ENCODE results near the gene SLC22A17.

GRCh38 chr14:23378612-23379220 lies 26.0 kb upstream of the SLC22A17 start:
- TF ChIP-seq CTCF (IDR thresholded peaks at IDR 0.05 in 2 of 3, conservative IDR thresholded peaks at IDR 0.05 in 1 of 3; ENCODE audit: borderline replicate concordance in 1 of 3, insufficient read depth in 1 of 3, low read depth in 2 of 3, low read length in 2 of 3): no peak
- TF ChIP-seq EZH2 (IDR thresholded peaks at IDR 0.05): no peak
- no peak for TF ChIP-seq TCF7L2 (IDR thresholded peaks at IDR 0.05; ENCODE audit: borderline replicate concordance, extremely low read depth, insufficient read depth, insufficient read length)
